HUES6 (cell line): ENCODE results near the gene TMEM221.

Experiments
- H3K27ac ChIP-seq: 2 replicates; pipeline ENCODE4 v1.7.0; 2013; ENCODE audit warnings: low read depth, mild to moderate bottlenecking, low read length, inconsistent platforms
- H3K27me3 ChIP-seq: 2 replicates; pipeline ENCODE4 v1.6.1; 2013; ENCODE audit warnings: low read length; ENCODE audit not compliant: control insufficient read depth, insufficient read depth
- H3K36me3 ChIP-seq: 2 replicates; pipeline ENCODE4 v1.6.1; 2013; ENCODE audit warnings: low read length; ENCODE audit not compliant: control insufficient read depth, insufficient read depth
- H3K4me1 ChIP-seq: 2 replicates; pipeline ENCODE4 v1.6.1; 2013; ENCODE audit warnings: low read length; ENCODE audit not compliant: control insufficient read depth, insufficient read depth
- H3K4me3 ChIP-seq: 2 replicates; pipeline ENCODE4 v1.5.1; 2013; ENCODE audit warnings: low read depth, low read length
- H3K9ac ChIP-seq: one replicate; pipeline ENCODE4 v1.6.1; 2013; ENCODE audit warnings: mild to moderate bottlenecking, low read length
- H3K9me3 ChIP-seq: 2 replicates; pipeline ENCODE4 v1.6.1; 2013; ENCODE audit warnings: low read depth, low read length; ENCODE audit not compliant: control insufficient read depth, insufficient read depth

The TMEM221 gene

DNA sequence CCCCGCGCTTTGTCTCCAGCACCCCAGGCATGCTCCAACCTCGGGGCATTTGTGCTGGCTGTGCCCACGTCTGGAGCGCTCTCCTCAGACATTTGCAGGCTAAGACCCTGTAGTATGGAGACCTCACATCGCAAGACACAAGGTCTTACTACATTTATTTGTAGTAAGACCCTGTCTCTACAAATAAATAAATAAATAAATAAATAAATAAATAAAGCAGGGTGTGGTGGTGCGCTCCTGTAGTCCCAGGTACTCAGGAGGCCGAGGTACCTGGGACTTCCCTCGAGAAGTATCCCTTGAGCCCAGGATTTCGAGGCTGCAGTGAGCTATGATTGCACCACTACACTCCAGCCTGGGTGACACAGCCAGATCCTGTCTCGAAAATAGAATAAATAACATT is 7.7 kb upstream of the TMEM221 start:
- Histone ChIP-seq H3K4me3 (peak overlapping the region; percentile 27), H3K27me3 (peaks cover 41% of the 10 kb centered on the region), H3K36me3 (no peaks in the 10 kb centered on the region), H3K4me1 (0 out of 2 replicates have a peak, but pooled peaks cover 5% of the 10 kb centered on the region), H3K27ac (no peak overlapping the region), H3K9me3 (no peaks in the 10 kb centered on the region), H3K9ac (no peak overlapping the region)

- H3K27me3 ChIP-seq, result peaks cover 41% of the 10 kb centered on the region
- H3K4me1 ChIP-seq, result 0 out of 2 replicates have a peak, but pooled peaks cover 5% of the 10 kb centered on the region
- peak overlapping the region; percentile 27 for H3K4me3 ChIP-seq
- no peak overlapping the region for H3K9ac ChIP-seq
- no peaks in the 10 kb centered on the region for H3K9me3 ChIP-seq
- no peak overlapping the region for H3K27ac ChIP-seq
- no peaks in the 10 kb centered on the region for H3K36me3 ChIP-seq
Observed at GRCh38 chr19:17455308-17456123, 7.0 kb upstream of the TMEM221 start.

DNA sequence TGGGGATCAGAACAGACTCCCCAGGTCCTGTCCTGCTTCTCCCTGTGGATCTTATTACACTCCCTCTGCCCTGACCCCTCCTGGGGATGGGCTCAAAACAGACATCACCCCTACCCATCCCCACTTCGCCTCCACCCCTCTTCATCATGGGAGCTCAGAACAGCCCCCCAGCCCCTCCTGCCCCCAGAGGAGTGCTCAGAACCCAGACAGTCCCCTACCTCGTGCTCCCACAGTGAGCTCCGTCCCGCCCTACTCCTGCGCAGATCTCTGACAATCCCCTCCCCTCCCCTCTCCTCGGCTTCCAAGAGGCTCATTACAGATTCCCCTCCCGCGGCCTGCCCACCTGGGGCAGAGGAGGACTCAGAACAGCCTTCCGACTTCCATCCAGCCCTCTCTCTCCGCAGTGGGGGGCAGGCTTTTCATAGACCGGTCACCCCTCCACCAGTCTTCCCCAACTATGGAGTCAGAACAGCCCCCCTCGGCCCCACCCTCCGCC is 6.2 kb upstream of the TMEM221 start:
- Histone ChIP-seq H3K9me3 (no peaks in the 10 kb centered on the region), H3K9ac (no peak overlapping the region), H3K27me3 (peaks cover 46% of the 10 kb centered on the region), H3K4me1 (0 out of 2 replicates have a peak, but pooled peaks cover 5% of the 10 kb centered on the region), H3K27ac (no peak overlapping the region), H3K4me3 (peak overlapping the region; percentile 27), H3K36me3 (no peaks in the 10 kb centered on the region)

DNA sequence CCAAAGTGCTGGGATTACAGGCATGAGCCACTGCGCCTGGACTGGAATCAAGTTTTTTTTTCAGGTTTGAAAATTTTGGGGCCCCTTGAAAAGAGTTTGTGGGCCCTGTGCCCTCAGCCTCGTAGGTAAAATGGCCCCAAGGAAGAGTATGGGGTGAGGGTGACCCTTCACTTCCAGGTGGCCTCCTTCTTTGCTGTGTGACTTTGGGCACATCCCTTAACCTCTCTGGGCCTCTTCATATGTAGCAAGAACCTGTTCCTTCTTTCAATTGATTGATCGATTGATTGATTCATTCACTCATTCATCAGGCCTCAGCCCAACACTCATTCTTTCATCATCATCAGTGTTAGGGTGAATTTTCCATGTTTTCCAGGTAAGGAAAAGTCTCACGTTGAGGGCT is 3.4 kb upstream of the TMEM221 start:
- Histone ChIP-seq H3K36me3 (no peaks in the 10 kb centered on the region), H3K27ac (no peak overlapping the region), H3K4me3 (no peak overlapping the region), H3K9me3 (no peaks in the 10 kb centered on the region), H3K9ac (no peak overlapping the region), H3K4me1 (0 out of 2 replicates have a peak, but pooled peaks cover 5% of the 10 kb centered on the region), H3K27me3 (peaks cover 52% of the 10 kb centered on the region)

DNA sequence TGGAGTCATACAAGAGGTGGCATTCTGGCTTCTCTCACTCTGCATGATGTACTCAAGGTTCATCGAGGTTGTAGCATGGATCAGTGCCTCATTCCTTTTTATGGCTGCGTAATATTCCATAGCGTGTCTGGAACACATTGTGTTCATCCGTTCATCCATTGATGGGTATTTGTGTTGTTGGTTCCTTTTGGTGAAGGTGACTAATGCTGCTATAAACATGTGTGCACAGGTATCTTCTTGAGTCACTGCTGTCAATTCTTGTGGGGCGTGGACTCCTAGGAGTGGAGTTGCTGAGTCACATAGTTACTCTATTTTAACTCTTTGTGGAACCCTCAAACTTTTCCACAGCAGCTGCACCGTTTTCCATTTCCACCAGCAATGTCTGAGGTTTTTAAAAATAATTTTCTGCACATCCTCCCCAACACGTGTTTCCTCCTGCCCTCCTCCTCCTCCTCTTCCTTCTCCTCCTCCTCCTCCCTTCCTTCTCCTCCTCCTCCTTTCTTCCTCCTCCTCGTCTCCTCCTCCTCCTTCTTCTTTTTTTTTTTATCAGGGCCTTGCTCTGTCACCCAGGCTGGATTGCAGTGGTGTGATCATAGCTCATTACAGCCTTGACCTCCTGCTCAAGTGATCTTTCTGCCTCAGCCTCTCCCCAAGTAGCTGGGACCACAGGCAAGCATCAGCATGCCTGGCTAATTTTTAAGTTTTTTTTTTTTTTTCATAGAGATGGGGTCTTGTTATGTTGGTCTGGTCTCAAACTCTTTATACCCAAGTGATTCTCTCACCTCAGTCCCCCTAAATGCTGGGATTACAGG is 2.0 kb upstream of the TMEM221 start:
- Histone ChIP-seq H3K9me3 (no peaks in the 10 kb centered on the region), H3K4me3 (no peak overlapping the region), H3K4me1 (0 out of 2 replicates have a peak, but pooled peaks cover 5% of the 10 kb centered on the region), H3K36me3 (no peaks in the 10 kb centered on the region), H3K27me3 (peaks cover 53% of the 10 kb centered on the region), H3K27ac (no peak overlapping the region), H3K9ac (no peak overlapping the region)

DNA sequence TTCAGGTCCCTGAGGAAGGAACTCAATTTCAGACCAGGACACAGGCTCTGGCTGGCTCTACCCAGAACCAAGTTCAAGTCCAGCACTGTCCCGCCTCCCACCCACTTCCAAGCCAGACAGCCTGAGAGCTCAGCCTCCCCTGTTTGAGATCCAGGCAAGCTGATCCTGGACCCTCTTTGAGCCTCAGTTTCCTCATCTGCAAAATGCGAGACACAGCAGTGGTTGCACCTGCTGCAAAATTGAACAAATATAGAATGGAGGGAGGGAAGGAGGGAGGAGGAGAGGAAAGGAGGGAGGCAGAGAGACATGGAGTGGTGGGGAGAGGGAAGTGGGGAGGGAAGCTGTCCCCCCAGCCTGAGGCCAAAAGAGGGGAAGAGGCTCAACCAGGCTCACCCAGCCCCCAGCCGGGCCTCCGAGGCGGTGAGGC is 751 bp downstream of the TMEM221 start:
- no peak overlapping the region for H3K27ac ChIP-seq
- H3K9ac ChIP-seq, result no peak overlapping the region
- H3K4me3 ChIP-seq, result peak overlapping the region; percentile 57
- no peaks in the 10 kb centered on the region for H3K4me1 ChIP-seq
- H3K9me3 ChIP-seq, result no peaks in the 10 kb centered on the region
- peaks cover 42% of the 10 kb centered on the region for H3K27me3 ChIP-seq
- H3K36me3 ChIP-seq, result no peaks in the 10 kb centered on the region

DNA sequence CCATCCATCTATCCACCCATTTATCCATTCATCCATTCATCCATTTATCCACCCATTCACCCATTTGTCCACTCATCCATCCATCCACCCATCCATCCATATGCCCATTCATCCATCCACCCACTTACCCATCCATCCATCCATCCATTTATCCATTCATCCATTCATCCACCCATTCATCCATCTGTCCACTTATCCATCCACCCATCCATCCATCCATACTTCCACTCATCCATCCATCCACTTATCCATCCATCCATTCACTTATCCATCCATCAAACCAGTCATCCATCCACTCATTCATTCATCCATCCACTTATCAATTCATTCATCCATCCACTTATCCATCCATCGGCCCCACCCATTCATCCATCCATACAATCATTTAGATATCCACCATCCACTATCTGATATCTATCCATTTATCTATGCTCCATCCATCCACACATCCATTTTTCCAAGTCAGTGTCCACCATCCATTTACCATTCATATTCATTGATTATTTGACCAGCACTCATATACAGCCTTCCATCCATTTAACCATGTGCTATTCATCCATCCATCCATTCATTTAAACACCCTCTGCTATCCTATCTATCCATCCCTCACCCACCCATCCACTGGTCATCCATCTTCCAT is 2.8 kb downstream of the TMEM221 start:
- peaks cover 42% of the 10 kb centered on the region for H3K27me3 ChIP-seq
- H3K27ac ChIP-seq, result no peak overlapping the region
- H3K4me3 ChIP-seq, result no peak overlapping the region
- no peaks in the 10 kb centered on the region for H3K36me3 ChIP-seq
- H3K9ac ChIP-seq, result no peak overlapping the region
- no peaks in the 10 kb centered on the region for H3K9me3 ChIP-seq
- no peaks in the 10 kb centered on the region for H3K4me1 ChIP-seq

DNA sequence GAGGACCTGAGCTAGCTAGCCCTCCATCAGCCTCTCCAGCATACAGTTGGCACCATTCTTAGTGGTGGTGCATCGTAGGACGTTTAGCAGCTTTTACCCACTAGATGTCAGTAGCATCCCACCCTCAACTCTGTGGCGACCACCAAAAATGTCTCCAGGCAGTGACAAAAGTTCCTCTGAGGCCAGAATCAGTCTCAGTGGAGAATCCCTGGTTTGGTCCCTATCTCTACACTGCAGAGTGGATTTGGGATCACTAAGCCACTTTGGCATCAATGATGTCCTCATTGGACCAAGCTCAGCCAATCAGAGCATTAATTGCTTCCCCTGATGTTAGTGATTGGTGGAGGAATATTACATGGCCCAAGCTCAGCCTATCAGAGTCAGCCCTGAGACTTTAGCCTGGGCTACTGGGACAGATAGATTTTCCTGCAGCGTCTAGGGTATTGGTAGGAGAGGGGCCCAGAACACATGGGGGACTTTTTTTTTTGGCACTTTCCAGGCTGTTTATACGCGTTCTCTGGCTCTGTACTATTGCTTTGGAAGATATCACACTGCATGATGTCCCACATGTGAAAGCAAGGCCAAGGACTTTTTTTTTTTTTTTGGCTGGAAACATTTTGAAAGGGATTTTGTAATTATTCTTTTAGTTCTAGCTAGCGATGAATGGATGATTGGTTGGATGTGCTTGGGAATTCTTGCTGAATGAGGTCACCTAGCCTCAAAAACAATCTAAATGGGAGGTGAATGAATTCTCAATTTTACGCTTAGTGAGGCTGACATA is 7.0 kb downstream of the TMEM221 start:
- Histone ChIP-seq H3K27ac (no peak overlapping the region), H3K27me3 (peaks cover 16% of the 10 kb centered on the region), H3K4me1 (no peaks in the 10 kb centered on the region)

GRCh38 chr19:17436874-17437267 is 11.6 kb downstream of the TMEM221 start:
- Histone ChIP-seq H3K27me3 (no peaks in the 10 kb centered on the region), H3K27ac (no peak overlapping the region), H3K9ac (no peak overlapping the region), H3K4me1 (no peaks in the 10 kb centered on the region), H3K36me3 (no peaks in the 10 kb centered on the region), H3K9me3 (no peaks in the 10 kb centered on the region), H3K4me3 (no peak overlapping the region)

More for the DNA sequence above, 7.0 kb downstream of the TMEM221 start:
- Histone ChIP-seq H3K36me3 (no peaks in the 10 kb centered on the region), H3K9me3 (no peaks in the 10 kb centered on the region), H3K4me3 (no peak overlapping the region), H3K9ac (no peak overlapping the region)

DNA sequence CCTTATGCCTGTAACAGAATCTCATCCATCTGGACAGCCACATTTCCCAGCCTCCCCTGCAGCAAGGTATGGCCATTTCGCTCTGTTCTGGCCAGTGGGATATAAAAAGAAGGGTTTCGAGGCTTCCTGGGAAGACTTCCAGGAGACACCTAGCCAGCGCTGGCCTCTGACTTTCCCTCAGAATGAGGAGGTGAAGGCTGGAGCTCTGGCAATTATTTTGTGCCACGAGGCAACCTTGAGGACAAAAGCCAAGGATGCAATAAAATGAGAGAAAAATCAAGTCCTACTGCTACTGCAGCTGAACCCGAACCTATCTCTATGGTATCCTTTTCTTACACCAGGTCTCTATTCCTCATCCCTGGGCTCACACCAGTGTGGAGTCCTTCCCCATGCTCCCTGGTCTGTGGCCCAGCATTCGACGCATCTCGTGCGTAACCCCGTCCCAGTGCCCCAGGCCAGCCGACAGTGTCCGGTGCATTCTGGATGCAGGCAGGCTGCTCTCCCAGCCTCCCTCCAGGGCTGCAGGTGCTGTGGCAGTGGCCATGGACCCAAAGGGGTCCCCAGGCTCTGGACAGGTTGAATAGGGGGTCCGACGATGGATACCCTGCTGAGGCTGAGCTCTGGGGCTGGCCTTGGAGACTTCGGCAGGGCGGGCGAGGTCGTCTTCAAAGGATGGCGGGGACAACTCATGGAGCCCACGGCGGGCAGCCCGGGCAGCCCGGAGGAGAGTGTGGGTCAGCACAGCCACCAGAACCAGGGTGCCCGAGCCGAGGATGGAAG is 12.2 kb downstream of the TMEM221 start:
- Histone ChIP-seq H3K9me3 (no peaks in the 10 kb centered on the region), H3K4me1 (no peaks in the 10 kb centered on the region), H3K27me3 (no peaks in the 10 kb centered on the region), H3K4me3 (no peak overlapping the region), H3K36me3 (no peaks in the 10 kb centered on the region), H3K9ac (no peak overlapping the region), H3K27ac (no peak overlapping the region)
